Islet precursor cell (in vitro differentiated cells): ENCODE results near the gene NRDC.
"Not testable (repeated sequence)": the region's sequence is repeated elsewhere in the genome, so short reads cannot be mapped to it uniquely, and the experiment has no call there.

Experiments used
- DNase-seq: peaks from one replicate; pipeline ENCODE4 v3.0.0-alpha.2; 2018

The NRDC gene

GRCh38 chr1:51878616-51879336, at the start of gene NRDC:
Gene NRDC, minus strand, starts transcription at chr1:51878727. Its CDS starts 112 bp downstream, at chr1:51878615.
- peak; percentile 100 for DNase-seq

- DNase-seq: no peak
Measured at GRCh38 chr1:51927029-51927428, 48.5 kb upstream of the NRDC start.

GRCh38 chr1:51926171-51926812, 47.8 kb upstream of the NRDC start:
- DNase-seq: no peak

- no peak for DNase-seq
Measured at GRCh38 chr1:51924455-51924854, 45.9 kb upstream of the NRDC start.

GRCh38 chr1:51922040-51922439, 43.5 kb upstream of the NRDC start:
- no peak for DNase-seq

GRCh38 chr1:51920130-51920529, 41.6 kb upstream of the NRDC start:
- DNase-seq: no peak

- no peak for DNase-seq
Measured at GRCh38 chr1:51919684-51920083, 41.2 kb upstream of the NRDC start.

GRCh38 chr1:51916587-51917405, 38.3 kb upstream of the NRDC start:
- DNase-seq: no peak

GRCh38 chr1:51915951-51916350, 37.4 kb upstream of the NRDC start:
- DNase-seq: no peak

- no peak for DNase-seq
Measured at GRCh38 chr1:51912881-51913280, 34.4 kb upstream of the NRDC start.

GRCh38 chr1:51910221-51911000, 31.9 kb upstream of the NRDC start:
- DNase-seq: no peak

GRCh38 chr1:51908499-51908898, 30.0 kb upstream of the NRDC start:
- DNase-seq: no peak

GRCh38 chr1:51907079-51907702, 28.7 kb upstream of the NRDC start:
- no peak for DNase-seq

GRCh38 chr1:51906306-51907078, 28.0 kb upstream of the NRDC start:
- no peak for DNase-seq

- no peak for DNase-seq
Measured at GRCh38 chr1:51902456-51902855, 23.9 kb upstream of the NRDC start.

GRCh38 chr1:51901151-51901550, 22.6 kb upstream of the NRDC start:
- DNase-seq: no peak

GRCh38 chr1:51899022-51899421, 20.5 kb upstream of the NRDC start:
- no peak for DNase-seq

GRCh38 chr1:51898090-51898734, 19.7 kb upstream of the NRDC start:
- no peak for DNase-seq

GRCh38 chr1:51897699-51898031, 19.1 kb upstream of the NRDC start:
- no peak for DNase-seq

- DNase-seq: not testable (repeated sequence)
Measured at GRCh38 chr1:51894748-51895147, 16.2 kb upstream of the NRDC start.

- no peak for DNase-seq
Measured at GRCh38 chr1:51878308-51878615, 265 bp downstream of the NRDC start.
